Limb (tissue), 2 donors: ENCODE results near the gene LONRF2.

Source experiments
- DNase-seq, 2 donors: peaks; one replicate each; pipeline ENCODE4 v3.0.0-alpha.2; 2016; ENCODE audit errors: extremely low spot score in 2 of 2

LONRF2 gene

DNA sequence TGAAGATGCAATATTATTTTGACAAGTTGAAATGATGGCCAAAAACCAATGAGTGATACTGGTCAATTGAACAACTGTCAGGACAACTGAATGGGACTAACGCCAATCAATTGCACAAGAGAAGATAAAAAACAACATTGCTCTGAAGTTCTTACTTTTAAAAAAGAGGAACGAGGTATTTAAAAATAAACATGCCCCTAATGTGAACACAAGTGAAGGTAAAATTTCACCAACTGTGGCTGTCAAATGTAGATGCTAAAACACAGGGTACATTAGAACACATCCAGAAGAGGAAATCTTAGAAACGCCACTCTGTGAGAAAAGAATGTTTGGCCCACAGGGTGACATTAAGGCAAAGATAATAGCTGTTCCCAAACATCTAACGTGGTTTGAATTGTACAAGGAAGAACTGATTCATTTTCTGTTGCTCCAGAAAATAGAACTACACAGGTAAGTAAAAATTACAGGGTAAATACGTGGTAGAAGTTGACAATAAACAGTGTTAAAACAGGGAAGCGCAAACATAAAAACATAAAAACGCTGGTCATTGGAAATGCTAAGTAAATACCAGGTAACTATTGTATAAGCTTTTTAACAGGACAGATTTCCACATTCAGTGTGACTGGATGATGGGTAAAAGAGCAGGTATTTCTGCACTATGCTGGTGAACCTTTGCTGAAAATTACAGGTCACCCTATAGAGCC is 20.3 kb downstream of the LONRF2 start:
- DNase-seq, result no peak

DNA sequence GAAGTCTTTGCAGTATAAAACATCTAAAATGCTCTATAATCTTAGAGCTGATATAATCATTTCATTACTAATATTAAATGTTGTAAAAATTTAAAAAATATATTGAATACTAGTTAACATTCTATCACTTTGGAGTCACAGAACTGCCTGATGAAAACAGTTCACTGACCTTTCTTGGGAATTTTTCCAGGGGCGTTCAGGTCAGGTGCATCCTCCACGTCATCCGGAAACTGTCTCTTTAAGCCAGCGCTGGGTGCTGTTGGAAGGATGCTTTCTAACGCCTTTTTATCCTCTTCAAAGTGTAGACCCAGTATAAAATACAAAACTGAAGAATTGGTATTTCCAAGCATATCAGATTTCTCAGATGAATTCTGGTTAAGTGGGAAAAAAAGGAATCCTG is 22.8 kb downstream of the LONRF2 start:
- no peak for DNase-seq

DNA sequence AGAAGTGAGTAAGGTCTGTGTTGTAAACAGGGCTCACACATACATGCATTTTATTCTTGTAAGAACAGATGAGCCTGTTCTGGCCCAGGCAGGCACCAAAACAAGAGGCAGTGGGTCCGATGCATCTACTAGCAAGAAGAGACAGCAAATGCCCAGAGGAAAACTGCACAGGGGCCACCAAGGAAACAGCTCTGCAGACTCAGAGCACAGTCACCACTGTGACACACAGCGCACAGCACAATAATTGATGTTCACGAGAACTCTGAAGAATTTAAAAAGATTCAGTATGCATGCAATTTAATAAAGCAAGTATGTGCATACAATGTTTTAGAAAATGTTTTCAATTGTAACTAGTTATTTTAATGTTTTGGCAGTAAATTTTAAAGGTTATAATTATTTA is 24.8 kb downstream of the LONRF2 start:
- no peak for DNase-seq

DNA sequence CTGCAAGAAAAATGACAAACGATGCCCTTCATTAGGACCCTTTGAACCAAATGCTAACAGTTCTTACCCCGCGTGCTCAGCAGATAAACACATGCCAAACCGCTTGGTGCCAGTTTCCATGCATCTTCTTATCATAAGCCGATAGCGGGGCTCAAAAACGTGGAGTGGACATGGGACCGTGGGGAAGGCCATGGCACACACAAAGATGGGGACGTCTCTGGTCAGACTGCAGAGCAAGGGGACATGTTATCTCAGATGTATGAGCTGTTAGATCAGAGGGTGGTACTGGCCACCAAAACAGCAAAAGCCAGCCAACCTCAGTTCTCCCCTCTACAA is 28.2 kb downstream of the LONRF2 start:
- no peak for DNase-seq

DNA sequence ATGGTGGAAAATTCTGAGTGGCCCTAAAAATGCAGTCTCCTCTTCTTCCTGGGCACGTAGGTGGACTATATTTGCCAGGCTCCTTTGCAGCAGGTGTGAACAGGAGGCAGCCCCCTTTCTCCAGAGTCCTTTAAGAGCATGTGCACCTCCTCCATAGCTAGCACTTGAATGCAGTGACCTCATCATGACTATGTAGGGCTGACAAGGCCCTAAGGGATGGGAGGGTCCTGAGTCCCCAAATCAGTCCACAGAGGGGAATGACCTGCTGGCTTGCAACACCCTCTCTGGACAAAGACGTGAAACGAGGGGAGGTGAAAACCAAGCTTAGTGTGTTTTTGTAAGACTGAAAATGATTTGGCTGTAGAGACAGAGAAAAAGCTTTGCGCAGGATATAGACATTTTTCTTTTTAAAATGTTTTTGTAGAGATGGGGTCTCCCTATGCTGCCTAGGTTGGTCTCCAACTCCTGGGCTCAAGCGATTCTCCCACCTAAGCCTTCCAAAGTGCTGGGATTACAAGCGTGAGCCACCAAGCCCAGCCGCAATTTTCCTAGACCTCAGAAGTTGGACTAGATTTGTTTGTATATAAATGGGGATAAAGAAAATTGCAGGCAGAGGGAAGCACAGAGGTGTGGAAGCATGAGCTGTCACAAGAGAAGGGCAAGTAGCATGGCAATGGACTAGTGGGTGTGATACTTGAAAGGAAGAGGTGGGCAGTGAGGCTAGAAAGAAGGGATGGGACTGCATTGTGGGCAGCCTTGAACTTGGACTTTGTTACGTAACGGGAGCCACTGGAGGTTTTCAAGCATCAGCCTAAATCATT is 28.8 kb downstream of the LONRF2 start:
- no peak for DNase-seq

DNA sequence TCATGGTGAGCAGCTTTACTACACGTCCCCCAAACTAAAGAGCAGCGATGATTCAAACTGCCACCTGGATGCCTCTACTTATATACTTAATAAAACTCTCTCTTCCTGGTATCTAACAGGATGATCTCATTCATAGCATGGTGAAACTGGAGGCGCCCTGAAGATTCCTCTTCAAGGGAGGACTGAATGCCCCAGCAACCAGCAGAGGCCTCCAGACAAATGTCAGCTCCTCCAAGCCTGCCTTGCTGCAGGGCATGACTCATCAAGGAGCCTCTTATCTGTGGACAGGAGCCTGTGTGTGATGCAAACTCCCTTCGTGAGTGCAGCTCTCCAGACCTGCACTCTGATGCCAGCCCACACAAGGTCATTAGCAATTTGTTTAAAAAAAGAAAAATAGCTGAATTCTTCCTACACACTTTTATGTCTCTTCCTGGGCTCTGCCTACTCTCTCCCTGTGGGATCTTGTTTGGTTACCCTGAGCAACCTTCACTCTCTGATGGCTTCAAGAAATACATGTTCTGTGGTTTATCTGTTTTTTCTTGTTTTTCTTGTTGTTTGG is 30.2 kb downstream of the LONRF2 start:
- no peak for DNase-seq

DNA sequence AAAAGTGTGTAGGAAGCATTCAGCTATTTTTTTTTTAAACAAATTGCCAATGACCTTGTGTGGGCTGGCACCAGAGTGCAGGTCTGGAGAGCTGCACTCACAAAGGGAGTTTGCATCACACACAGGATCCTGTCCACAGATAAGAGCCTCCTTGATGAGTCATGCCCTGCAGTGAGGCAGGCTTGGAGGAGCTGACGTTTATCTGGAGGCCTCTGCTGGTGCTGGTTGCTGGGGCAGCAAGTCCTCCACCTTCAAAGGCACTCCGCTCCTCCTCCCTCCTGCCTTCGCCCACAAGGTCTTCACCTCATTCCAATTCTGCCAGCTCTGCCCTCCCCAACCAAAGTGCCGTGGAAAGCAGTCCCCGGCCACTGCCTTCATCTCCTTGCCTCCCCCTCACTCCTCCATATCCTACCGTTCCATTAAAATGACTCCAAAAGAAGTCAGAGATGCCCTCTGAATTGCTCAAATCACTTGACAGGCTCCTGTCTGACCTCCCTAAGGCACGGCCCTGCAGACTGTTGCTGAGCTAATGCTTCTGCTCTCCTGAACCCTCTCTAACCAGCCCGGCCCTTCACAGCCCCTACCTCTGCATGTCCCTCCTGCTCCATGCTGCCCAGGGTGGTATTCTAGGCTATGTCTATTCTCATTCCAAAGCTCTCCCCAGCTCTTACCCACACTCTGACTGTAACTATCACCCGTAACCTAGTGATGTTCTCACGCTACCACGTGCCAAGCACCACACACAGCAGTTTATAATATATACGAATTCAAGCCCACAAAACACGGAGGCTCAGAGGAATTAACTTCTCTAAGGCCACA is 30.9 kb downstream of the LONRF2 start:
- DNase-seq, result no peak

DNA sequence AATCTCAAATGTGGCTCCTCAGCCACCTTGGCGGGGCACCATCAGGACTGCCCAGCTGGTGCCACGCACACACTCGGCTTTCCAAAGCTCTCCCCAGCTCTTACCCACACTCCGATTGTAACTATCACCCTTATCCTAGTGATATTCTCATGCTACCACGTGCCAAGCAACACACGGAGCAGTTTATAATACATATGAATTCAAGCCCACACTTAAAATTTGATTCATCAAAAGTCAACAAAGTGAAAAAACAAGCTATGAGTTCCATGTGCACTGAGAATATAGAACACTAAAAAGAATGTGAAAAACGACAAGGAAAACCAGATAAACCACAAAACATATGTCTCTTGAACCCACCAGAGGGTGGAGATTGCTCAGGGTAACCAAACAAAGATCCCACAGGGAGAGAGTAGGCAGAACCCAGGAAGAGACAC is 31.6 kb downstream of the LONRF2 start:
- no peak for DNase-seq

DNA sequence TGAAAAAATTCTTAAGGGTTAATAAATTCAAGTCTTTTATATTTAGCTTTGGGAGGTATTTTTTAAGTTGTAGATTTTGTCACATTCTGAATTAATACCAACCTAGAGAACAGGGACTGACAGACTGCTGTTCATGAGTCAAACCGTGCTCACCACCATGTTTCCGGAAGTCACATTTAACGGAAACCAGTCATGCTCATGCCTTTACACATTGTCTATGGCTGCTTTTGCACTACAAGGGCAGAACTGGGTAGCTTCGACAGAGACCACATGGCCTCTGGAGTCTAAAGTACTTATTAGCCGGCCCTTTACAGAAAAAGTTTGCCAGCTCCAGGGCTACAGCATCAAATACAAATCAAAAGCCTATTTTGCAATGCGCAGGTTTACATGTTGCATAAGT is 33.3 kb downstream of the LONRF2 start:
- no peak for DNase-seq

DNA sequence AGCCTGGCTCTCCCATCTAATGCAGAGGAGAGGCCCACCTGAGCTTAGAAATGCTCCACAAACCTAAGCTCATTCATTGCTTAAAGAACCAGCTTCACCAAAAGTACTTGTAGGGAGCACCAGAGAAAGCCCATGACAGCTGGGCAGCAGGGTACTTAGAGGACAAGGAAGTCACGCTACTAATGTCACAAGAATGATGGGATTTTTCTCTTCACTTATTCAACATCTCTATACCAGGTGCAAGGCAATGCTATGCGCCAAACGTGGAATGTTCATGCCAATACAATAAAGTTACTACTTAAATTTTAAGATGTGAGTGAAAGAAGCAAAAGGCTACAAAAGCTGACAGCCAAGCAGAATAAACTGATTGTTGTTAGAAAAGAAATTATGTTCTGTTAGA is 36.0 kb downstream of the LONRF2 start:
- peak in 1 of 2 donors; percentile 26 for DNase-seq

DNA sequence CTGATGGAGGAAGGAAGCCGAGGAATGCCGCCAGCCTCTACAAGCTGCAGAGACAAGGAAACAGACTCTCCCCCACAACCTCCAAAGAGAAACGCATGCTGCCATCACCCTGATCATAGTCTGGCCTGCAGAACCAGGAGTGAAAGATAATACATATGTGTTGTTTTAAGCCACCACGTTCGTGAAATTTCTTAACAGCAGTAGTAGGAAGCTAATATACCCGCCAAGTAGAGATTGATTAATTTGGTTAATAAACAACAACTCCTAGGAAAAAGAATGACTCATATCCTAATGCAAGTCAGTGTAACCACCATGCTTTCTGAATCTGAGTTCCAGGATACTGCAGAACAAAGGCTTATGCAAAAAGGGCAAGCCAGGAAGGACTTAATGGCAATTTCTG is 36.6 kb downstream of the LONRF2 start:
- DNase-seq, result no peak

DNA sequence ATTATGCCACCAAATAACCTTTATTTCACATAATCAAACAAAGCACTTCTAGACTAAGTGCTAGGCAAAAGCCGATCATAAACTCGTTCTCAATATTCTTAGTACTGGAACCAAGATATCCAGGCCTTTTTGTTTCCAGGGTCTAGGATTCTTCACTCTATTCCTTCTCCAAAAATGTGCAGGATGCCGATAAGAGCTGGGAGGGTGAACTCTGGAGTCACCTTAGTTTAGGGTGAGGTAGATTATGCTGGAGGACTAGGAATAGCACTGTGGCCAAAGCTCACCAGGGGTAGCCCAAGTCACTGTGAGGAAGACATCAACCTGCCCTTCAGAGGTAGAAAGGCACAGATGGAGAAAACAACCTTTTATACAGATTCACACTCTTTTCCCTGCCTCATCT is 37.3 kb downstream of the LONRF2 start:
- no peak for DNase-seq

DNA sequence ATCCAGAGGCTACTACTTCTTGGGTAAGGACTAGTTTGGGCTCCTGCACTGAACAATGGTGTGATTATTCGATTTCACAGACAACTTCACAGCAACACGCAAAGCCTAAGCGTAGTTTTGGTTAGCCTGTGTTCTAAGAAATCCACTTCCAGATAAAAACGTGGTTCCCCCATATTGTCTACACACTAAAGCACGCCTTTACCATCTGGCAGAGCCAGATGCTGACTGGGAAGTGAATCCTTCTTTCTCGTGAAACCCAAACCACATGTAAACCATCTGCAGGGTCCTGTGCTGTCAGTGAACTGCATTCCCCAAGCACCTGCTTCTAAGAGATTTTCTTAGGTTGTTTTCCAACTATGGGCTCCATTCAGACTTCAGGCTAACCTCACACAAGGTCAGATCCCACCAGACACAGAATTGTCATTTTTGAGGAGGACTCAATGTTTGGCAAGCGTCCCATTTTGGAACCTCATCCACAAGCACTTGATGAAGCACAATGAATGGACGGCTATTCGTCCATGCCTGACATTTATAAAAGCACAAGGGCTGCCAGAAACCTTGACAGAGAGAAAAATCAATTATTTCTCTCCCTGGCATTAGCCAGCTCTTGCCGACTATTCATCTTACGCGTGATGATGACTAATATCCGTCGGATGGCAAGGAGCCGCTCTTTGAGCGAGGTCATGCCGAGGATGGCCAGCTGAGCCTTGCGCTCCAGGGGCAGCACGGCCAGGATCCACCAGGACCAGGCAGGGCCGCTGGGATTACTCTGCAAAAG is 38.4 kb downstream of the LONRF2 start:
- DNase-seq, result no peak

DNA sequence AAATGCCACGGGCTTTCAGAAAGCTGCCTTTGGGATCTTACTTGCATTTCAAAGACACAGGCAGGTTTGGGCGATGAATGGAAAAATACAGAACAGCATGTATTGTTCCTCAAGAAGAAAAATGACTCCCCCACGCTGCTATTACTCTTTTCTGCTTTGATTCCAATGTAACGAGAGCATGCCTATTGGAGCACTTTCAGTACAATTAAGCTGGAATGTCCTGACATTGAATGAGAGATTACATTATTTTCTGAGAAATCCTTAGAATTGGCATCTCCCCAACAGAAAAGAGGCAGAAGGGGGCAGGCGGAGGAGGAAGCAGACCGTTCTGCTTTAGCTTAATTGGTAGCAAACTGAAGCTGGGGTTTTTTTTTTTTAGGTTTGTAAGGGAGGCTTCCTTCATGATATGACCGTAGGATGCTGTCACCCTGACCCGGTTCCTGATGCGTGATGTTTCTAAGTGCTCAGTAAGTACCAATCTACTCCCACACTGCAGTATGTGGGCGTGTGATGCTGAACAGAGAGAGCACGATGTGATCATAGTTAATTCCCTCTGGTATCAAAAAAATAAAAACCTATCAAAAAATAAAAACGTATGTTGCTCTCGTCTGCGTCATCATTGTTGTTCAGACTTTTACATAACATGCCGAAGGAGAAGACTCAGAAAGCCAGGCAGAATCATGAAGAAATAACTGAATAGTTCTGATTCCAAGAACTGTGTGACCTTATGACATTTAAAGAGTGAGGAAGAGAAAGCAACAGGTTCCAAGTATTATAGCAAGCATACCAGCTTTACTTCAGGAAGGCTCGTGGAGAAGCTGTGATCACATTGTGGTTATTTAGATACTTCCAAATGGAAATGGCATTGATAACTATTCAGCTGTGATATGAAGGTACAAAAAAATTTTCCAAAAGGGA is 40.5 kb downstream of the LONRF2 start:
- DNase-seq, result no peak

DNA sequence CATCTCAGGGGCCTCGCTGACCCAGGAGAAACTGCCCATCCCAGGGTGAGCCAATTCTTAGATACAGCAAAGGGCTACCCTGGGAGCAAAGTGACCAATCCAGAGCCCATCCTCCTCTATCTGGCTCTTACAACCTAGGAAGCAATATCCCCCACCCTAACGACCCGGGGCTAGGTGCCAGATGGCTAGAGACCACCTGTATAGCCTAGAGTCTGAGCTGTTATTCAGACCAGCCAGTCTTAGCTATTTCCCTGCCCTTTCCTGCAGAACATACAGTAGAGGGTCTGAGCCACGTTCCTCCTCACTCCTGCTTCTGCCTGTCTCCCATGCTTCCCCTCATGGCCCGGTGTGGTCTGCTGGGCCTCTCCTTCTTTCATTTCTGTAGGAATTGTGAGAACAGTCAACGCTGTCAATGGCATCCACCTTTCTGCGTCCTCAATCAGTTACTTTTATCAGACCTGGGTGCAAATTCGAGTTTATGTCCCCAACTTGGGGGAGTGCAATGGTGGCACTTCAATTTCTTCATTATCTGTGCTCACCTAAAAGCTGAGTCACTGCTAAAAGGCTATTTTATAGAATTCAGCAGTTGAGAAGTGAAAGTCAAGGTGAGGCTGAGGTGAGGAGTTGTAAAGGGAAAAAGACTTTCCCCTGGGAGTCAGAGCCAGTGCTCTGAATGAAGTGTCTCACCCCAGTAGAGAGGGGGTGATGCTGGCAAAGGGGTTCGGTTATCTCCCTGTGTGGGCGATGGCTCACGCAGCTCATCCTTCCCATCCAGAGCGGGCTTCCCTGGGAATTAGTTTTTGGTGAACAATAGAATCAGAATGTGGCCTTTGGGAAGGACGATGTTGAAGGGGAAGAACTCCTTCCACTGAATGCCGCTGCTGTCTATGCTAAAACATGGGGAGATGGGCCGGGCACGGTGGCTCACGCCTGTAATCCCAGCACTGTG is 42.4 kb downstream of the LONRF2 start:
- DNase-seq, result no peak

DNA sequence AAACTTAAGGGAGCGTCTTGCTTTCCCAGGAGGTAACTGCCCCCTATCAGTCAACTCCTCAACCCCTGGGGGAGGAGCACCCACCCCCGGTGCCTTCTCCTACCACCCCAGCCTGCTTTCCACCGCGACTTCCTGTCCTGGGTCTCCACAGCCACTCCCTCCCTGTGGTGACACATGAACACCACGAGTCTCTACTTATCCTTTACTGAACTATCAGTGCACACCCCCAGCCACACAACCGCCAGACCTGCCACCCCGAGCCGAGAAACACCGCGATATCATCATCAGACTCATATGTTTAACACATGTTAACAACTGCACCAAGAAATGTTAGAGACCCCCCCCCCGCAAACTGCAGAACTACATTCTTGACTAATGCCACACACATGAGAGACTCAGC is 43.3 kb downstream of the LONRF2 start:
- DNase-seq, result no peak

DNA sequence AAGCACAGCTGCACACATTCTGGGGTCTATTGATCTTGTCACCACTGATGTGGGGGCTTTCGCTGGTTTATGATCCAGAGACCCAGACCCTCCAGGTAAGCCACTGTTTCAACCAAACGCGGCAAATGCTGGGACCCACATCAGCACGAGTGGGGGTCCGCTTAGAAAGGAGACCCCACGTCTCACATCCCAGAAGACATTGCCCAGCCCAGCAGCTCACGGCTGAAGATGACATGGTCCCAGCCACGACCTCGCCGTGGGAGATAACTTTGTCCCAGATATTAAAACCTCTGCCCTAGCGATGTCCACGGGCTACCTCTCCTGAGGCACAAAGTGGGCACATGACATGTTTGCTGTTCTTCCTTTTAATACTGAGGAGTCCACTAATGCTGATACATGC is 43.8 kb downstream of the LONRF2 start:
- no peak for DNase-seq

DNA sequence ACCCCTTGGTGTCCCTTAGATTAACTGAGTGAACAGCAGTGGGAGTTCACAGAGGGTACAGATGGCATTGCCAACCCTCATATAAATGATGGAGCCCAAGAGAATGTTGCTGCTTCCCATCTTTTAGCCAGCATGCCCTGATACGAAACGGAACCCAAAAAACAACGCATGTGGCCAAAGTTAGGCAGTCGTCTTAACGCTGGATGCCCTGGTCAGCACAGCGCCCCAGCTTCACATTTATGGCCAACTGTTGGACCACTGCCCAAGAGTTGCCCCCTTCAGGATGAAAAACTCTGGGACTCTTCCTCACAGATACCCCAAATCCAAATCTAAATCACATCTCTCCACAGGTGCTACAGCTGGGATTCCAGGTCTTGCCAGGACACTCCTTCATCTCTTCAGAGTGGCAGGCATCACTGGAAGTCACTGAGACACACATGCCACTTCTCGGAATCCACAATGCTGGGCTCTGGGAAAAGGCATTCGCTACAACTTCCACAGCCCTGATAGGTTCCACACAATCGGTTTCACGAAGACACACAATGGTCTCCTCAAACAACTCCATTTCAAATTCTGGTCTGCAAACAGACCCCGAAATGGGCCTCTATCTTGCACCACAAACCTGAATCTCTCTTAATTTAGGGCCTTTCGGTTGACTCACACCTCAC is 44.6 kb downstream of the LONRF2 start:
- DNase-seq, result no peak
